ENCODE measurements around the gene ABCB7.
"Not testable (repeated sequence)": the region's sequence is repeated elsewhere in the genome, so short reads cannot be mapped to it uniquely, and the experiment has no call there.

The ABCB7 gene

GRCh38 chrX:75155827-75156525 is at the start of gene ABCB7:
Gene ABCB7 (minus strand): TSS chrX:75156283. CDS start chrX:75156272, 11 bp downstream.
- DNase-seq (ENCODE audit: low spot score) = peak; percentile 43

DNA sequence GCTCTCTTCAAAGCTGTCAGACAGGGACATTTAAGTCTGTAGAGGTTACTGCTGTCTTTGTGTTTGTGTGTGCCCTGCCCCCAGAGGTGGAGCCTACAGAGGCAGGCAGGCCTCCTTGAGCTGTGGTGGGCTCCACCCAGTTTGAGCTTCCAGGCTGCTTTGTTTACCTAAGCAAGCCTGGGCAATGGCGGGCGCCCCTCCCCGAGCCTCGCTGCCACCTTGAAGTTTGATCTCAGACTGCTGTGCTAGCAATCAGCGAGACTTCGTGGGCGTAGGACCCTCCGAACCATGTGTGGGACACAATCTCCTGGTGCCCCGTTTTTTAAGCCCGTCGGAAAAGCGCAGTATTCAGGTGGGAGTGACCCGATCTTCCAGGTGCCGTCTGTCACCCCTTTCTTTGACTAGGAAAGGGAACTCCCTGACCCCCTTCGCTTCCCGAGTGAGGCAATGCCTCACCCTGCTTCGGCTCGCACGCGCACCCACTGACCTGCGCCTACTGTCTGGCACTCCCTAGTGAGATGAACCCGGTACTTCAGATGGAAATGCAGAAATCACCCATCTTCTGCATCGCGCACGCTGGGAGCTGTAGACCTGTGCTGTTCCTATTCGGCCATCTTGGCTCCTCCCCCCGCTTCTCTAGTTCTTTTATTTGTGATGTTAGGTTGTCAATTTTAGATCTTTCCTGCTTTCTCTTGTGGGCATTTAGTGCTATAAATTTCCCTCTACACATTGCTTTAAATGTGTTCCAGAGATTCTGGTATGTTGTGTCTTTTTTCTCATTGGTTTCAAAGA is 32.5 kb upstream of the ABCB7 start:
- not testable (repeated sequence) for DNase-seq (ENCODE audit: low spot score)

DNA sequence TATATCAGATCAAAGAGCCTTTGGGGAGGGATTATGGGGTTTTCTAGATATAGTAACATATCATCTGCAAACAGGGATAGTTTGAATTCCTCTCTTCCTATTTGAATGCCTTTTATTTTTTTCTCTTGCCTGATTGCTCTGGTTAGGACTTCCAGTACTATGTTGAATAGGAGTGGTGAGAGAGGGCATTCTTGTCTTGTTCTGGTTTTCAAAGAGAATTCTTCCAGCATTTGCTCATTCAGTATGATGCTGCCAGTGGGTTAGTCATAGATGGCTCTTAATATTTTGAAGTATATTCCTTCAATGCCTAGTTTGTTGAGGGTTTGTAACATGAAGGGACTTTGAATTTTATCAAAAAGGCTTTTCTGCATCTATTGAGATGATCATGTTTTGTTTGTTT is 25.6 kb upstream of the ABCB7 start:
- no peak for DNase-seq (ENCODE audit: low spot score)

DNA sequence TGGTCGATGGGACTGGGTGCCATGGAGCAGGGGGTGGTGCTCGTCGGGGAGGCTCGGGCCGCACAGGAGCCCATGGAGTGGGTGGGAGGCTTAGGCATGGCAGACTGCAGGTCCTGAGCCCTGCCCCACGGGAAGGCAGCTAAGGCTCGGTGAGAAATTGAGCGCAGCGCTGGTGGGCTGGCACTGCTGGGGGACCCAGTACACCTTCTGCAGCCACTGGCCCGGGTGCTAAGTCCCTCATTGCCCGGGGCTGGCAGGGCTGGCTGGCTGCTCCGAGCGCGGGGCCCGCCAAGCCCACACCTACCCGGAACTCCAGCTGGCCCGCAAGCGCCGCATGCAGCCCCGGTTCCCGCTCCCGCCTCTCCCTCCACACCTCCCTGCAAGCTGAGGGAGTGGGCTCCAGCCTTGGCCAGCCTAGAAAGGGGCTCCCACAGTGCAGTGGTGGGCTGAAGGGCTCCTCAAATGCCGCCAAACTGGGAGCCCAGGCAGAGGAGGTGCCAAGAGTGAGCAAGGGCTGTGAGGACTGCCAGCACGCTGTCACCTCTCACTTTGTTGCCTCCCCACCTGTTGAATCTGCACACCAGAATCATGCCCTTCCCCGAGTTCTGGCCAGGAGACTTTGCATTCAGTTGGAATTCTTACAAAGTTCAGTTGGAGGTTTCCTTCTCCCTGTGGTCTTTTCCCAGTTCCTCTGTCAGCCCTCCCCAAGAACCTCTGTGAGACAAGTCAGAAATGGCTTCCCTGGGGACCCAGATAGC is 23.6 kb upstream of the ABCB7 start:
- not testable (repeated sequence) for DNase-seq (ENCODE audit: low spot score)

DNA sequence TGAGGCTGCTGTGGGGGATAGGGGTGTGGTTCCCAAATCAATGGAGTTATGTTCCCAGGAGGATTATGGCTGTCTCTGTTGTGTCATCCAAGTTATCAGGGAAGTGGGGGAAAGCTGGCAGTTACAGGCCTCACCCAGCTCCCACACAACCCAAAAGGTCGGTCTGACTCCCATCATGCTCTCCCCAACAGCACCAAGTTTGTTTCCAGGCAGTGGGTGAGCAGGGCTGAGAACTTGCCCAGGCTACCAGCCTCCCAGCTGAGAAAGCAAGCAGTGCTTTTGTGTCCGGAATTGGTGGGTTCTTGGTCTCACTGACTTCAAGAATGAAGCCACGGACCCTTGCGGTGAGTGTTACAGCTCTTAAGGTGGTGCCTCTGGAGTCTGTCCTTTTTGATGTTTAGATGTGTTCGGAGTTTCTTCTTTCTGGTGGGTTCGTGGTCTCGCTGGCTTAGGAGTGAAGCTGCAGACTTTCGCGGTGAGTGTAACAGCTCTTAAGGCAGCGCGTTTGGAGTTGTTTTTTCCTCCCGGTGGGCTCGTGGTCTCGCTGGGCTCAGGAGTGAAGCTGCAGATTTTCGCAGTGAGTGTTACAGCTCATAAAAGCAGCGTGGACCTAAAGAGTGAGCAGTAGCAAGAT is 16.3 kb upstream of the ABCB7 start:
- not testable (repeated sequence) for DNase-seq (ENCODE audit: low spot score)

DNA sequence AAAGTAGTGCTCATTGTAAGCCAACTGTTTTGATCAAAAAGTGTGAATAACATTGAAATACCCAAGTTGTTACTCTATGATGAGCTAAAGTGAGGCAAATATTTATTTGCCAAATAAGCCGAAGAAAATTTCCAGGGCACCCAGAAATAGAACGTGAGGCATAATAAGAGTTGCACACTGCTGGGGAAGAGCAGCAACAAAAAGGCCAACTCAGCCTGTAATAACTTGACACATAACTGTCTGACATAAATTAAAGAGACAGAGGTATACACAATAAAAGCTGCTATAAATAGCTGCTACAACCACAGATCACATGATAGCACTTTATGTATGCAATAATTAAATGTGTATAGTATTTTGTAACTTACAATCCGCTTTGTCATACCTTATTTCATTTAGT is 2.0 kb upstream of the ABCB7 start:
- no peak for DNase-seq (ENCODE audit: low spot score)

DNA sequence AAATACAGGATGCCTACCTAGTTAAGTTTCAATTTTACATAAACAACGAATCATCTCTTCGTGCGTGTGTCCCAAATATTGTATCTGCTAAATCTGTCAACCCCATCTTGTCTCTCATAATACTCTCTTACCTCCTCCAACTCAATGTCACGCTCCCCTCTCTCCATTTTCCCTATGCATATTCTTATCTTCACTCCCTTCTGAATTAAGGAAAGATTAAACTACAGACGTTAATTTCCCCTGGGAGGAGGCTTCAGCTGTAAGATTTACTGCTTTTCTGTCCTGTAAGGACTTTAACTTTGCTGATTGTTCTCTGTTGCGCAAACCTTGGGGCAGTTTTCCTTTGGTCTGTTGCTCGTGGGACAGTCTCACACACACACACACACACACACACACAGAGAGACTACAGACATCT is 455 bp upstream of the ABCB7 start:
- DNase-seq (ENCODE audit: low spot score) = no peak

- no peak for DNase-seq (ENCODE audit: low spot score)
Measured at GRCh38 chrX:75155447-75155826, 646 bp downstream of the ABCB7 start.

DNA sequence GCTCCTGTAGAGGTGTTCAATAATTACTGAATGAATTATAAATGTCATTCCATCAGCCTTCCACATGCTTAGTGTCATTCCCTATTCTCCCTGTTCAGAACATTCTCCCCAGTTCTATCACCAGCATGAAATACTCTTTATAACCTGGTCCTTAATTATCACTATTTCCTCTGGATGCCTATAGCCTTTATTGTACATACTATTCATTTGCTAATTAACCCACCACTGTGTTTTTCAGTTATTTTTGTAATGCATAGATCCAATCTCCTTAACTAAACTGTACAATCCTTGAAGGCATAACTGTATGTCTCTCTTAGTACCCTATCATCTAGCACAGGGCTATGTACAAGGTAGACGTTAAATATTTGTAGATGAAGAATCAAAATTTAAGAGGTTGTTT is 1.2 kb downstream of the ABCB7 start:
- DNase-seq (ENCODE audit: low spot score) = no peak

GRCh38 chrX:75151827-75152592 is 4.1 kb downstream of the ABCB7 start:
- no peak for DNase-seq (ENCODE audit: low spot score)

DNA sequence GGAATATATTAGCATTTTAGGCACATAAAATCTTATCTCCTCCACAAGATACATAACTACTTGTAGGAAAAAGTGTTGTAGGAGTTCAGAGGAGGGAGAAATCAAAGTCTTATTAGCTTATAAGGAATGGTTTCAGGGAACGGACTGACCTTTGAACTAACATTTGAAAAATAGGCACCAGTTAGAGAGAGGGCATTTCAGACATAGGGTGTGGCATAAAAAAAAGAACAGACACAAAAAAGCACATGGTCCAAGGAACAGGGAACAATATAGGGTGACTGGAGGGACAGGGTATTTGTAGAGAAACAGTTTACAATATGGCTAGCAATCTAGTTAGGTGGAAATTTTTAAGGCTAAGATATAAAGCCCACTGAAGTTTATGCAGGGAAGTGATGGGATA is 6.4 kb downstream of the ABCB7 start:
- no peak for DNase-seq (ENCODE audit: low spot score)

GRCh38 chrX:75132672-75133071 is 23.4 kb downstream of the ABCB7 start:
- DNase-seq (ENCODE audit: low spot score) = no peak

DNA sequence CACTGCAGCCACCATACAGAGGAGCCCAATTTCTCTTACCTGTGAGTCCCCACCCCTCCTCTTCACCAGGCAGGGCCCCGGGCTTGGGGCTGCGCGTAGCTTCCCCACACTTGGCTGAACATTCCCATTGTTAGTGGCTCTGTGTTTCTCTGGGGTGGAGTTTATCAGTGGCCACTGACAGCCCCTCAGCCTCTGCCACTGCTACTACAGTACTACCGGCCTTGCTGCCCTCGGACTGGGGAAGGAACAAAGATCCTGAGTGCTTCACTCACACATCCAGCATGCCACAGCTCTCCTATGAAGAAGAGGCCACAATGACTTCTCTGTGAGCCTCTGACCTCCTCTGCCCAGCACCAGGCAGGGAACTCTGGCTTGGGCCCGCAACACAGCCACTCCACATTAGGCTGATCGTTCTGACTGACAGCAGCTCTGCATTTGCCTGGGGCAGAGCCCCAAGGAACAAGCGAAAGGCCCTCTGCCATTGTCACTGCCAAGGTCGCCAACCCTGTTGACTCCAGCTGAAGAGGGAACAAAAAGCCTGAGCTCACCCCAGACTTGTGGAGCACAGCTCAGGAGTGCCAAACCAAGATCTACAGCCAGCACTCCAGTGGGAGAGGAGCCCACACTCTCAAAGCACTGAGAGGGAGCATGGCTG is 24.0 kb downstream of the ABCB7 start:
- DNase-seq (ENCODE audit: low spot score) = no peak

DNA sequence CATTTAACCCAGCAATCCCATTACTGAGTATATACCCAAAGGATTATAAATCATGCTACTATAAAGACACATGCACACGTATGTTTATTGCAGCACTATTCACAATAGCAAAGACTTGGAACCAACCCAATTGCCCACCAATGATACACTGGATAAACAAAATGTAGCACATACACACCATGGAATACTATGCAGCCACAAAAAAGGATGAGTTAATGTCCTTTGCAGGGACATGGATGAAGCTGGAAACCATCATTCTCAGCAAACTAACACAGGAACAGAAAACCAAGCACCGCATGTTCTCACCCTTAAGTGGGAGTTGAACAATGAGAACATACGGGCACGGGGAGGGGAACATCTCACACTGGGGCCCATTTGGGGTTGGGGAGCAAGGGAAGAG is 27.0 kb downstream of the ABCB7 start:
- not testable (repeated sequence) for DNase-seq (ENCODE audit: low spot score)

- DNase-seq (ENCODE audit: low spot score) = no peak
Measured at GRCh38 chrX:75118296-75118695, 37.8 kb downstream of the ABCB7 start.

DNA sequence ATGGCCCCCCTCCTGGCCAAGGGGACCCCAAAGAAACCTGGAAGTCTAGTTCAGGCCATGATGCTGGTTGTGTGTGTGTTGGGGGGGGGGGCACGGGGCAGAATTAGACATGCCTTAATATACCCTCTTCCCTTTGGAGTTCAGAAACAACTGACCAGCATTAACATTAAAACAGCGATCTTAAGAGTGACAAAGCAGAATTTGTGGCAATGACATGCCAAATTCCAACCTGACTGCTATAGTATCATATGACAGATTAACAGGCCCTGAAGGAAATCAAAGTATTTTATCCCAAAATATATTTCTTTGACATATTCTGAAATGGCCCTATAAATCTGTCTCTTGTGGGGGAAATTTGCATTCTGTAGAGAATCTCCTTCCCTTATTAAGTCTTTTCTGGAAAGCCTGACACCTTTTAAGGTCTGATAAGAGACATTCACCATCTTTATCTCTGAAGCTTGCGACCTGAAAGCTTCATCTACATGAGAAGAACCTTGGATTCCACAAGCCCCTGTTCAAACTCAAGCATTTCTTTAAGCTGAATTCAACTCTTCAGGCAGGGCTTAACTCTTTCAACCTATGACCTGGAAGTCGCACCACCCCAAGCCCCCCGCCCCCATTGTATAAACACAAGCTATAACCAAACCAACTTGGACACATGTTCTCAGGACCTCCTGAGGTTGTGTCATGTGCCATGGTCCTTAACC is 40.2 kb downstream of the ABCB7 start:
- DNase-seq (ENCODE audit: low spot score) = no peak

DNA sequence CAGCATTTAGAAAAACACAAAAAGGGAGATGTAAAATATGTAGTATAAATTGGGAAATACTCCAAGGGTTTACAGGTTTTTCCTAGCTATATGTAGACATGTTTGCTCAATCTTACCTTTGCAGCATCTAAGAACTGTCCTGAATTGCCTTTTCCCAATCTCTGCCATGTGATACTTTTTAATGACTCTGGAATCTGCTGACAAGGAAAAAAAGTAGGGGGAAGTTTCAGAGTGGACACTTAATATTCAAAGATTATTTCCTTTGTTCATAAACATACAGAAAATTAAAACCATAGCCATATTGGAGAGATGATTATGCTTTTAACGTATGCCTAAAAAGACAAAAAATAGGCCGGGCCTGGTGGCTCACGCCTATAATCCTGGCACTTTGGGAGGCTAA is 41.4 kb downstream of the ABCB7 start:
- DNase-seq (ENCODE audit: low spot score) = no peak

DNA sequence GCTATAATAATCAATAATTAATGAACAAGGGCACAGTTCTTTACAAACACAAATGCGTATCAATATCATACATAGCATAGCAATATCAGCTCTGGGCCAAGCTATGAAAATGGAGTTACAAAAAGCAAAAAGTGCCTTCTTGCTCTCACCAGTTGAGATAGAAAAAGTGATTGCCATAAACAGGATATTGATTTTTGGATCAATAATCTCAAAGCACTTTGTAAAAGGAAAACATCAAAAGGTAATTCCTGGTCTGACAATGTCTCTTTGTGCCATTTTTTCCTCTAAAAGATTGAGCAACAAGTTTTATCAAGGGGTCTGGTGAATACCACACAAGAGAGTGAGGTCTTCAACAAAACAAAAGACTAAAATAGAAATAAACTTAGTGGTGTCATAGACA is 42.4 kb downstream of the ABCB7 start:
- no peak for DNase-seq (ENCODE audit: low spot score)

- DNase-seq (ENCODE audit: low spot score) = no peak
Measured at GRCh38 chrX:75107863-75108509, 48.1 kb downstream of the ABCB7 start.

DNA sequence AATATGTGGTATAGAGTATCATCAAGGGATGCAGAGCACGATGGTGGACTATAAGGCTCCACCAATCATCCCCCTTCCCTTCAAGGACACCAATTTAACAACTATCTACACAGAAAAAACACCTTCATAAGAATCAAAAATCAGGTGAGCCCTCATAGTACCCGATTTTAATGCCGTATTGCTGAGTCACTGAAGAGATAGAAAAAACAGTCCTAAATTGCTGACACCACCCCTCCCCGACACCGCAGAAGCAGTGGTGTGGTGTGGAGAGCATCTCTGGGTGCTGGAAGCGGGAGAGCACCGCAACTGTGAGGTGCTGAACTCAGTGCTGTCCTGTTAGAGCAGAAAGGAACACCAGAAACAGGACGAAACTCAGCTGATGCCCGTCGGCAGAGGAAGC is 49.3 kb downstream of the ABCB7 start:
- DNase-seq (ENCODE audit: low spot score) = no peak

Measured in HuH-7.5 (cell line).